Activated T-helper 2 cell treated with anti-CD3 and anti-CD28 coated beads, Interferon-gamma antibody, Interleukin-2, Interleukin-4, amounts not matched to agents 10 μg/mL and 5 μg/mL and 100 μg/mL, durations not matched to agents 14 hours and 24 hours and 36 hours (primary cell): ENCODE data around the gene DNAJC27. TPM values are rescaled to one million over a fixed set of nuclear protein-coding genes. Genes with fewer than 3 reads are reported as not detected.

Experiments used
- DNase-seq: peaks from one replicate; pipeline ENCODE4 v3.0.0; 2021; ENCODE audit warnings: low spot score
- H3K27ac Mint-ChIP-seq: one replicate; pipeline ENCODE4 v1.8.0; 2021; ENCODE audit warnings: mixed read lengths
- H3K27me3 Mint-ChIP-seq: one replicate; pipeline ENCODE4 v1.8.0; 2021; ENCODE audit warnings: low read depth, mixed read lengths
- H3K36me3 Mint-ChIP-seq: one replicate; pipeline ENCODE4 v1.8.0; 2021; ENCODE audit warnings: low read depth, mixed read lengths
- H3K4me1 Mint-ChIP-seq: one replicate; pipeline ENCODE4 v1.8.0; 2021; ENCODE audit warnings: low read depth, mixed read lengths
- H3K4me3 Mint-ChIP-seq: one replicate; pipeline ENCODE4 v1.8.0; 2021; ENCODE audit warnings: low read depth, mild to moderate bottlenecking, moderate library complexity, mixed read lengths
- H3K9me3 Mint-ChIP-seq: one replicate; pipeline ENCODE4 v1.8.0; 2021; ENCODE audit warnings: mixed read lengths
- intact Hi-C: fragments of 100-400 bp; cut with micrococcal nuclease; formaldehyde crosslinking; loops from one replicate; pipeline ENCODE4 v1.15.1; 2023
- total RNA-seq: library from RNA; stranded (reverse); gene quantifications from 2 replicates; pipeline ENCODE4 v1.2.3, GENCODE V29; 2022

The DNAJC27 gene
- total RNA-seq, 1 donor from 2014 or later, result 6.1 TPM

DNA sequence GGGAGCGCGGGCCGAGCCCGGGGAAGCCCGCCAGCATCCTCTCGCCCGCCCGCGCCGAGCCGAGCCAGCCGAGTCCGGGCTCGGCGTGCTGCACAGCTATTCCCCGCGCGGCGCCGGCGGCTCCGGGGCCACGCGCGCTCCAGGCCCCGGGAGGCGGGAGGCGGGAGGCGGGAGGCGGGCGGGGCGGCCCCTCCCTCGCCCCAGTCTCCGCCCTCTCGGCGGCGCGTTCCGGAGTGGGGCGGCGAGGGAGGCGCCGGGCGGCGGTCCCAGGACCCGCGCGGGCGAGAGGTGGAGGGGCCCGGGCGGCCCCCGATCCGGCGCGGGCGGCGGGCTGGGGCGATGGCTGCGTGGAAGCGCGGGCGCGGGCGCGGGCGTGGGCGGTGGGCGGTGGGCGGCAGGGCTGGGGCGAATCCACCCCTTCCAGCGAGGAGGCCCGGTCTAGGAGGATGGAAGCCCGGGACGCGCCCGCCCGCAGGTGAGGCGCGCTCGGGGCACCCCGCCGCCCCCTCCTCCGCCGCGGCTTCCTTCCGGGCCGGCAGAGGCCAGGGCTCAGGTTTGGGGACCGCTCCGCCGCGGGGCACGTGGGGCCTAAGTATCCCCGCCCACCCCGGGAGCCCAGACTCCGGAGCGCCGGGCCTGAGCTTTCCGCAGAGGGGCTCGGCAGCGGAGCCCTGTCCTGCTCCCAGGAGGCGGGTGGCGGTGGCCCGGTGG is 51.5 kb downstream of the DNAJC27 start, which contains the start of gene ADCY3:
TSS of gene ADCY3 (minus strand) at position 140 of the 711 bp plus-strand sequence. CDS start 1,250 bp downstream, outside the sequence.
- H3K36me3 Mint-ChIP-seq, result peaks cover 27% of the 10 kb centered on the region
- peaks cover 26% of the 10 kb centered on the region for H3K4me1 Mint-ChIP-seq
- peak within 1 kb of the TSS; percentile 80 for H3K27ac Mint-ChIP-seq
- H3K27me3 Mint-ChIP-seq, result no peaks in the 10 kb centered on the region
- H3K4me3 Mint-ChIP-seq, result peak within 1 kb of the TSS; percentile 85
- intact Hi-C loops, result loop anchor here (5.0 kb wide), 1 partner anchor 508 kb away; no protein-coding TSS in a partner anchor
- peak; percentile 55 for DNase-seq
- H3K9me3 Mint-ChIP-seq, result no peaks in the 10 kb centered on the region

DNA sequence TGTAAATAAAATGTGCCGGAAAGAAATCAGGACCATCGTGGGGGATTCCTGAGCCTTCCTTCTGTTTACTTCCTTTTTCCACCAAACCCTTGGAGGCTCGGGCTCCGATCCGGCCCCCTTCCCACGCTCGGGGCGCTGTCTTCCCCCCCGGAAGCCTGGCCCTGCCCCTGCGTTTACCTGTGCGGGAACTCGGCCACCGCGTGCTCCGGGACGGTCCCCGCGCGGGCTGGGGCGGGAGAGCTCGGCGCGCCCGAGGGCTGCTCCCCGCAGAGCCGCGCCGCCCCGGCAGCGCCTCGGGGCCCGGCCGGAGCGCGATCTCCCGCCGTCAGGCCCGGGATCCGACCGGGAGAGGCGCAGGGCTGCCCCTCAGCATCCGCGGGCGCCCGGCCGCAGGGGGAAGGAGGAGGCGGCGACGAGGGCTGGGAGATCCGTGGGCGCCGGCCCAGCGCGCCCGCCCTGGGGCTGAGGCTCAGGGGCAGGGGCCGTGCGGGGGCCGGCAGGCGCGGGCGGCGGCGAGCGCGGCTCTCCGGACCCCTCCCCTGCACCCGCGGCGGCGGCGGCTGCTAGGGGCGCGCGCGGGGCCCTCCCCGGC is 52.2 kb downstream of the DNAJC27 start:
- Mint-ChIP-seq H3K27ac (peak overlapping the region; percentile 80), H3K4me1 (peaks cover 26% of the 10 kb centered on the region), H3K9me3 (no peaks in the 10 kb centered on the region), H3K27me3 (no peaks in the 10 kb centered on the region), H3K36me3 (peaks cover 32% of the 10 kb centered on the region), H3K4me3 (peak overlapping the region; percentile 85)
- intact Hi-C loops, result loop anchor here (1.0 to 5.0 kb wide), 2 partner anchors 52 to 507 kb away; partner anchors contain the start of gene DNAJC27
- no peak for DNase-seq

DNA sequence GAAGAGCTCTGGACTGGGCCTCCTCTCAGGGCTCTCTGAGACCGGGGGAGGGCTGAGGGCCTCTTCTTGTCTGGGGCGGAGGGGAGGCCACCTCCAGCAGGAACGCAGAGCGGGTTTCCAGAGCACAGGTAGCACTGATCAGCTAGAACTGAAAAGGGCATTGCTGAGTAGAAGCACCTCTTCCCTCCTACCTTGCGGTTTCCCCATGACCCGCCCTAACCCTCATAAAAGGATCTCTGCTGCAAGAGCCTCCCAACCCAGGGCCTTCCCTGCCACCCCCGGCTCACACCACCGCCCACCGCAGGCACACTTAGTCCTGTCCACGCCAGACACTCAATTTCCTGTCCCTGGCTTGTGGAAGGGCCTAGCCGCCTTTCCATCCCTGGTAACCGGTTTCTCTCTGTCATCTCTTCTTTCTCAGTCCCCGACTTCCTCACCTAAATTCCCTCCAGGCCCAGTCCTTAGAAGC is 52.7 kb downstream of the DNAJC27 start:
- Mint-ChIP-seq H3K27me3 (no peaks in the 10 kb centered on the region), H3K27ac (peak overlapping the region; percentile 80), H3K9me3 (no peaks in the 10 kb centered on the region), H3K4me3 (peak overlapping the region; percentile 85), H3K4me1 (peaks cover 26% of the 10 kb centered on the region), H3K36me3 (peaks cover 35% of the 10 kb centered on the region)
- intact Hi-C loops, result loop anchor here (1.0 kb wide), 1 partner anchor 52 kb away; the partner anchor contains the start of gene DNAJC27
- DNase-seq, result peak; percentile 52

DNA sequence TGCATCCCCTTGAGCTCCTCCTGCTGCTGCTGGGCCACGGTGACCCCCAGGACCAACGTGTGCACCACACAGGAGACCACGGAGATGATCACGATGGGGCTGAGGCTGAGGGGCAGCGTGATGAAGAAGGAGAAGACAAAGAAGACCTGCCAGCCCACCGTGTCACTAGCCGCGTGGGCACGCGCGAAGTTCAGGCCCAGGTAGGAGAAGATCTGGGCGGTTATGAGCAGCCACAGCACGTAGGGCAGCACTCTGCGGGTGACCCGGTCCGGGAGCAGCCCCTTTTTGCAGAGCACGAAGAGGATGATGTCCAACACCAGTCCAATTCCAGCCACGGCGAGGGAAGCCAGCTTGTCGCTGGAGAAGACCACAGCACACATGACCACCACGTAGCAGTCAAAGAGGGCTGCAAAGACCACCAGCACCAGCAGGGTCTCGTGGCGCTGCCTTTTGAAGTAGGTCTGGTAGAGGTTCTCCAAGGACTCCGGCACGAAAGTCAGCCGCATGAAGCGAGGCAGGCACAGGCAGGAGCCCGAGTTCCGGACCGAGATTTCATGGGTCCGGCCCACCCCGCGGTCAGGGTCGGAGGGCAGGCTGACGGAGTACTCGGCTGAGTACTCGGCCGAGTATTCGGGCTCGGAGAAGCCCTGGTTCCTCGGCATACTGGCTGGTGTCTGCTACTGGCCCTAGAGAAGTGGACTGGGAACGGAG is 53.3 kb downstream of the DNAJC27 start:
- Mint-ChIP-seq H3K4me3 (peak overlapping the region; percentile 85), H3K9me3 (no peaks in the 10 kb centered on the region), H3K27me3 (no peaks in the 10 kb centered on the region), H3K36me3 (peaks cover 38% of the 10 kb centered on the region), H3K4me1 (peaks cover 26% of the 10 kb centered on the region), H3K27ac (peak overlapping the region; percentile 46)
- no peak for DNase-seq
- intact Hi-C loops, result loop anchor here (1.0 kb wide), 1 partner anchor 53 kb away; the partner anchor contains the start of gene DNAJC27

DNA sequence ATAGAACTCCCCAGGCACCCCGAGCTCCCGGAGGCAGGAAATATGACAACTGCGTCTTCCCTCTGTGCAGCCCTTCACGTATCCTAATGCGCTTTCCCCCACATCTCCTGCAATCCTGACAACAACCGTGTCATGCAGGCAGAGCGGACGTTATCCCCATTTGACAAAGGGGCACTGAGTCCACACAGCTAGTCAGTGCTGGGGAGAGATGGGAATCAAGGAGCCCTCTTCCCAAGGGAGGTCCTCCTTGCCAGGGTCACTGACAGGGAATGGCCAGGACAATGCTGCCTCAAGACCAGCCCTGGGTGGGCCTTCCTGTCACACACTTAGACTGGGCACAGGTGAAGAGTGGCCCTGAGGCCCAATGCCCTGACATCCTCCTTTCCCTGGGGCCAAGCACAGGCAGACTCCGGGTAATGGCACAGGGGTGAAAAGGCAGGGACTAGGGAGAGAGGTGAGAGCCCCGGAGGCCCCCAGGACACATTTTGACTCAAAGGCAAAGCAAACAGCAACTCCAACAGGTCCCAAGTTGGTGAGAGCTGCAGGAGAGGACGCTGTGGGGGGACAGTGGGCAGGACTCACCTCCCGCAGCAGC is 53.9 kb downstream of the DNAJC27 start:
- intact Hi-C loops, result no loop called here
- Mint-ChIP-seq H3K27me3 (no peaks in the 10 kb centered on the region), H3K9me3 (no peaks in the 10 kb centered on the region), H3K4me1 (peaks cover 26% of the 10 kb centered on the region), H3K36me3 (peaks cover 45% of the 10 kb centered on the region), H3K4me3 (peak overlapping the region; percentile 77), H3K27ac (peak overlapping the region; percentile 46)
- DNase-seq, result no peak

DNA sequence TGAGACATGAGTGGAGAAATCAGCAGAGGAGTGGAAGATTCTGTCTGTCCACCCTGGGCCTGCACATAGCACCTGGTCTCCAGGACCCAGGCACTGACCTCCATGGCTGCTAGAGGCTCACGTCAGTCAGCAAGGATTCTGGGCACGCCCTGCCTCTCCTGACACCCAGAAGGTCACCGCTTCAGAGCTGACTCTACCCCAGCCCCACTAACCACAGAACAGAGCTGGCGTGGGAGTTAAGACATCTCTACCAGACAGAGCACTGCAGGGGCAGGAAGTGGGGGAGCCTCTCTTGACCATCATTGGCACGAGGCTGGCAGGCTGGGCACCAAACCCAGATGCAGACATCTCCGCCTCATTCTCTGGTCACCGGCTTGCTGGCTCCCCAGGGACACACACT is 54.7 kb downstream of the DNAJC27 start:
- Mint-ChIP-seq H3K27me3 (no peaks in the 10 kb centered on the region), H3K4me3 (peak overlapping the region; percentile 77), H3K36me3 (peaks cover 50% of the 10 kb centered on the region), H3K4me1 (peaks cover 27% of the 10 kb centered on the region), H3K27ac (peak overlapping the region; percentile 17), H3K9me3 (no peaks in the 10 kb centered on the region)
- intact Hi-C loops, result no loop called here
- no peak for DNase-seq

DNA sequence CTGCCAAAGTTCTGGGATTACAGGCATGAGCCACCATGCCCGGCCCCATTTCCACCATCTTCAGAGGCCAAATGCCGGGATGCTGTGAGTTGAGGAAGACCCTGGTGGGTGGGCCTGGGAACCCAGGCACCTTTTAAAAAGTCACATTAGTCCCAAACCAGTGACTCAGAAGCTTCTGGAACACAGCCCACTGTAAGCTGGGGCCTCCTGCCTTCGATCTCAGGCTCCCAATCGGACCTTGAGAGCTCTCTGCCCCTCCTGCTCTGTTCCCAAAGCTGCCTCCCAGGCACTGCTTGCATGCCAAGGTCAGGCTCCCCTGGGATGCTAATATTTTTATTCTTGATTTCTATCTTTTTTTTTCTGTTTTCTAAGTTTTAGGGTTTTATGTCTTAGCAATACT is 56.0 kb downstream of the DNAJC27 start:
- Mint-ChIP-seq H3K27me3 (no peaks in the 10 kb centered on the region), H3K36me3 (peaks cover 60% of the 10 kb centered on the region), H3K4me3 (no peak overlapping the region), H3K27ac (no peak overlapping the region), H3K9me3 (peaks cover under 1% of the 10 kb centered on the region), H3K4me1 (peaks cover 24% of the 10 kb centered on the region)
- intact Hi-C loops, result no loop called here
- no peak for DNase-seq

DNA sequence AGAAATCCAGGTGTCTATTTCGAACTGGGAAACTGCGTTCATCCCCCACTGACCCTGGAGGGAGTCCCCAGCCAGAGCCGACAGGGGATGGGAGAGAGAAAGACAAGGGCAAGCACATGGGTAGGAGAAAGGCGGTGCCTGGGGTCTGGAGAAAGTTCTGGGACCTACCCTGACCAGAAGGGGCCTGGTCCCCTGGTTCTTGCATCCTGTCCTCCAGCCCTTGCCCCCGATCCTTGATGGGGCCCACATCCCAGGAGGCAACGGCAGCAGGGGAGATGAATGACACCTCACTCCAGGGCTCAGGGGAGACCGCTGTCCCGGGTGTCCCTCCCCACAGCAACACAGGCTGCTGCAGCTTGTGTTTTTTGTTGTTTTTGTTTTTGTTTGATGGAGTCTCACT is 56.6 kb downstream of the DNAJC27 start:
- no peak overlapping the region for H3K27ac Mint-ChIP-seq
- no peaks in the 10 kb centered on the region for H3K27me3 Mint-ChIP-seq
- H3K4me1 Mint-ChIP-seq, result peaks cover 22% of the 10 kb centered on the region
- peaks cover 66% of the 10 kb centered on the region for H3K36me3 Mint-ChIP-seq
- no peak overlapping the region for H3K4me3 Mint-ChIP-seq
- H3K9me3 Mint-ChIP-seq, result peaks cover 5% of the 10 kb centered on the region
- no peak for DNase-seq
- intact Hi-C loops, result no loop called here

DNA sequence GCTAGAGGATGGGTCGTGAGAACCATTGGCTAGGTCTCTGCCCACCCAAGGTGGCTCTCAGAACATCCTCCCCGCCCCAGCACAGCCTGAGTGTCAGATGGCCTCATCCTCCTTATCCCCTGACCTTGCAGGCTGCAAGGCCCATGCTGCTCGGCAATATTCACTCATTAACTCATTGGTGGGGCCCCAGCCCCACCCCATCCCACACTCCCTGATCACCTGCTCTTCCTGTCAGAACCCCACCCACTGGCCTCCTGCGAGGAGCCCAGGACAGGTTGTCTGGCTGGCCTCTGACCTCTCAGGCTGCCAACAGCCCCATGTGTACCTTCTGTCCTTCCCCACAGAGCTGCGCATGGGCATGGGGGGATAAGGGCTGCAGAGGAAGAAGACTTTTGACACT is 57.0 kb downstream of the DNAJC27 start:
- H3K27me3 Mint-ChIP-seq, result no peaks in the 10 kb centered on the region
- peaks cover 22% of the 10 kb centered on the region for H3K4me1 Mint-ChIP-seq
- no peak overlapping the region for H3K4me3 Mint-ChIP-seq
- peaks cover 5% of the 10 kb centered on the region for H3K9me3 Mint-ChIP-seq
- no peak for DNase-seq
- peaks cover 71% of the 10 kb centered on the region for H3K36me3 Mint-ChIP-seq
- intact Hi-C loops, result no loop called here
- no peak overlapping the region for H3K27ac Mint-ChIP-seq

DNA sequence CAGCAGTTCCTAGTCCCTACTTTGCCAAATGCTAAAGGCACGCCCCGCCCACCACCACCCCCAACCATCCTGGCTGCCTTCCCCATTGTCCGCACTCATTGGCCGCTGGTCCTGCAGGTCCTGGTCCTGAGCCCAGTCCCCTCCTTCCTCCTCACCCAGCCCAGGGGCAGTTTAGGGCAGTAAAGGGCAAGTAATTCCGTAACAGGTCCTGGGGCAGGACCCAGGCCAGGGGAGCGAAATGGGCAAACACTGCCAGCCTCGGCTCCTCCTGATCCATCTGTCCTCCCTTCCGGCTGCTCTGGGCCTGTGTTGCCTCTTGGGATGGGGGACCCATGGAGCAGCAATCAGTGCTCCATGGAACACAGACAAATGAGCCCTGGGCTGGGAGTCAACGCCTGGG is 57.8 kb downstream of the DNAJC27 start:
- Mint-ChIP-seq H3K27ac (no peak overlapping the region), H3K9me3 (peaks cover 5% of the 10 kb centered on the region), H3K4me1 (peaks cover 20% of the 10 kb centered on the region), H3K36me3 (peaks cover 71% of the 10 kb centered on the region), H3K4me3 (no peak overlapping the region), H3K27me3 (no peaks in the 10 kb centered on the region)
- DNase-seq, result no peak
- intact Hi-C loops, result no loop called here

DNA sequence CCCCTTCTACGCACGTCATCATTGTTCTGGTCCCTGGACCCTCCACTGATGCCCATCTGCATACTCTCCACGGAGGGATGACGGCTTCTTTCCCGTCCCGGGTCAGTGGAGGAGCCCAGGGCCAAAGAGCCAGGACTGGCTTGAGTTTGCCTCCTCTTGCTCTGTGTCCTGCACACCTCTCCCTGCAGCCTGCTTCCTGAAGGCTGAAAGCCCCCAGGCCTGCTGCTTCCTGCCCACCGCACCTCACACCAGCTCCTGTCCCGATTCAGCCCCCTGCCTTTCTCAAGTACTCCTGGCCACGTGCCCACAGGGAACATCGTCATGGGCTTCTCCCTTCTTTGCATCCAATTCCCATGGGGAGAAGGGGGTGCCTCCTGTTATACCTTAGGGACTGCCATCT is 58.8 kb downstream of the DNAJC27 start:
- DNase-seq, result no peak
- no peak overlapping the region for H3K27ac Mint-ChIP-seq
- intact Hi-C loops, result no loop called here
- H3K36me3 Mint-ChIP-seq, result peaks cover 70% of the 10 kb centered on the region
- no peaks in the 10 kb centered on the region for H3K27me3 Mint-ChIP-seq
- H3K9me3 Mint-ChIP-seq, result peaks cover 5% of the 10 kb centered on the region
- H3K4me1 Mint-ChIP-seq, result peaks cover 15% of the 10 kb centered on the region
- no peak overlapping the region for H3K4me3 Mint-ChIP-seq

DNA sequence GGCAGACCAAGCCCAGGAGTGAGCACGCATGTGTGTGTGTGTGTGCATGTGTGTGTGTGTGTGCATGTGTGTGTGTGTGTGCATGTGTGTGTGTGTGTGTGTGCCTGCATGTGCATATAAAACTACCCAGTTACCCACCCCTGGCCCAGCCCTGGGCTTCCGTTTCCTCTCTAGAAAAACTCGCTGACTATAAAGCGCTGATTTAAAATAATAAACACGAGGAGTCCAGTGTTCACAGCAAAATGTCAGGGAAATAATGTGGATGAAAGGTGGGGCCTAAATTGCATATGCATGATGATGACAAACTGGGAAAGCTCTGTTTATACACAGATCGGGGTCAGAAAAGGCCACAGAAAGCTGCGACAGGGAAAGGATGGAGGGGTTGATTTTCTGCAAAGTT is 59.2 kb downstream of the DNAJC27 start:
- peaks cover 65% of the 10 kb centered on the region for H3K36me3 Mint-ChIP-seq
- no peaks in the 10 kb centered on the region for H3K27me3 Mint-ChIP-seq
- DNase-seq, result no peak
- intact Hi-C loops, result no loop called here
- H3K4me1 Mint-ChIP-seq, result peaks cover 11% of the 10 kb centered on the region
- peaks cover 5% of the 10 kb centered on the region for H3K9me3 Mint-ChIP-seq
- no peak overlapping the region for H3K4me3 Mint-ChIP-seq
- no peak overlapping the region for H3K27ac Mint-ChIP-seq
